ENCODE results near the gene TJP1.

Gene TJP1

GRCh38 chr15:29822100-29822683 is at the start of gene TJP1:
TJP1 (minus strand) TSS chr15:29822468; CDS start chr15:29822028, 440 bp downstream.
- peak within 1 kb of the TSS; percentile 93 for H3K27ac ChIP-seq
- no peak for TF ChIP-seq CTCF (IDR thresholded peaks at IDR 0.05)
- TF ChIP-seq ZFX (IDR thresholded peaks at IDR 0.05; ENCODE audit: borderline replicate concordance) = no peak

- TF ChIP-seq ZFX (IDR thresholded peaks at IDR 0.05; ENCODE audit: borderline replicate concordance) (no peak), CTCF (IDR thresholded peaks at IDR 0.05) (no peak)
- no peak overlapping the region for H3K27ac ChIP-seq
Observed at GRCh38 chr15:29871401-29871800, 49.1 kb upstream of the TJP1 start.

- TF ChIP-seq CTCF (IDR thresholded peaks at IDR 0.05) (no peak), ZFX (IDR thresholded peaks at IDR 0.05; ENCODE audit: borderline replicate concordance) (no peak)
- H3K27ac ChIP-seq = no peak overlapping the region
Observed at GRCh38 chr15:29870495-29871151, 48.4 kb upstream of the TJP1 start.

DNA sequence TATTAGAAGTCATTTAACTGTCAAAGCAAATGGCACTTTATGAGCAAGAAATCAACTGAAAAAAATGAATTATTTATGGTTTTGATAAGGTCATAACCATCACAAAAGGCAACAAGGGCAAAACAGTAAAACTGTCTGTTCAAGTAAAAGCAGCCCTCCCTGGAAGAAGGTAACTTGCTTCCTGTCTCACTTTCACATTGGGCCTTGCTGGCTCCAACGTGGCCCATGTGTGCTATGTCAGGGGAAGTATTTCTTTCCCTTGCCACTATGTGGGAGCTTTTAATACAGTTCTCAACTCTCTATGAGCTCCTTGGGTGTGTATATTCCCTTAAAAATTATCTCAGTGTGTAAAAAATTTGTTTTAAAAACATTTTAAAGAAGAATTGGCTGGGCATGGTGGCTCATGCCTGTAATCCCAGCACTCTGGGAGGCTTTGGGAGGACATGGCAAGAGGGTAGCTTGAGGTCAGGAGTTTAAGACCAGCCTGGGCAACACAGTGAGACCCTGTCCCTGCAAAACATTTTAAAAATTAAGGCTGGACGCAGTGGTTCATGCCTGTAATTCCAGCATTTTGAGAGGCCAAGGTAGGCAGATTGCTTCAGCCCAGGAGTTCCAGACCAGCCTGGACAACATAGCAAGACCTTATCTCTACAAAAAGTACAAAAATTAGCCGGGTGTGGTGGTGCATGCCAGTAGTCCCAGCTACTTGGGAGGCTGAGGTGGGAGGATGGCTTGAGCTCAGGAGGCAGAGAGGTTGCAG is 45.2 kb upstream of the TJP1 start:
- TF ChIP-seq CTCF (IDR thresholded peaks at IDR 0.05) (no peak), ZFX (IDR thresholded peaks at IDR 0.05; ENCODE audit: borderline replicate concordance) (no peak)
- H3K27ac ChIP-seq = no peak overlapping the region

DNA sequence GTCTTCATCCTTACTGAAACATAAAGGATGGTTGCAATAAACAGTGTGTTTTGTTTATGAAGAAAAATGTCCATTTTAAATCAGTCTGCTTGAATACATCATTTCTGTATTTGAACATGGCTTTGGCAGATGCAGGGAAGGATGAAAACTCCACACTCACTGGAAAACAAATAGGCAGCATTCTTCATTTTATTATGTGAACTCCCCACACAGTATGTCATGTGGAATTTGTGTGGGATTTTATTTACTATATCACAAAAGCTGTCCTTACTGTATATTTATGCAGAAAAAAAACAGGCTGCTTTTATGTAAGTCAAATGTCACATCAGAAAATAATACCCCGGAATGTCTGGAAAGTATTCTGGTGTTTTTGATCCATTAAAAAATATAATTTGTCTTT is 44.1 kb upstream of the TJP1 start:
- no peak overlapping the region for H3K27ac ChIP-seq
- no peak for TF ChIP-seq ZFX (IDR thresholded peaks at IDR 0.05; ENCODE audit: borderline replicate concordance)
- no peak for TF ChIP-seq CTCF (IDR thresholded peaks at IDR 0.05)

DNA sequence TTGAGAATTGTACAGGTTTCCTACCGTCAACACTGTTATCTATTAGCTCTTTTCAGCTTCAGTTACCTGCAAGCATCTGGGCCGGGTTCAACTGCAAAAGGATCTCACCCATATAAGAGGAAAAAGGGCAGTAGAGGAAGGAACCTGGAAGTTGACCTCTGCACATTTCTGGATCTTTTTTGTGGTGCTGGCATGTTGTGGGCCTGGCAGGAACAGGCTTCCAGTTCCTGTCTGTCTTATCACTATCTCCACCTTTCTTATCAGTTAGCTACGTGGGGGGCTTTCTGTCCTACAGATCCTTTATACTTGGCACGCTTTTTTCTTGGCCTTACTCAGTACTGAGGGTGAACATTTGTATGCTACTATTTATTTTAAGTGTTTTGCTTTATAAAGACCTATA is 42.2 kb upstream of the TJP1 start:
- H3K27ac ChIP-seq = no peak overlapping the region
- TF ChIP-seq CTCF (IDR thresholded peaks at IDR 0.05) = no peak
- TF ChIP-seq ZFX (IDR thresholded peaks at IDR 0.05; ENCODE audit: borderline replicate concordance) = no peak

GRCh38 chr15:29863438-29863837 is 41.2 kb upstream of the TJP1 start:
- TF ChIP-seq ZFX (IDR thresholded peaks at IDR 0.05; ENCODE audit: borderline replicate concordance) = no peak
- TF ChIP-seq CTCF (IDR thresholded peaks at IDR 0.05) = no peak

More at GRCh38 chr15:29863438-29863837, 41.2 kb upstream of the TJP1 start:
- H3K27ac ChIP-seq = no peak overlapping the region

All from 22Rv1 (cell line).